SK-N-SH (cell line): ENCODE data around the gene OR2F1. TPM values are rescaled to one million over a fixed set of nuclear protein-coding genes. Genes with fewer than 3 reads are reported as not detected.
A peak's percentile ranks its signal among the peaks of the same experiment; 100 is the strongest.

Experiments
- CTCF ChIA-PET: fragments of 300-600, 350-600 bp; formaldehyde crosslinking; extraction: SDS; loops from one replicate; lab custom pipeline; 2021; lab: Yijun Ruan, JAX
- POLR2A ChIA-PET: fragments of 350-600 bp; sonication (Branson Sonifier 250); formaldehyde crosslinking; extraction: SDS; loops from one replicate; lab custom pipeline; 2020; ENCODE audit warnings: antibody characterized with exemption, inconsistent platforms; lab: Yijun Ruan, JAX
- DNase-seq: peaks from one replicate; pipeline ENCODE4 v3.0.0; 2012
- H2AFZ ChIP-seq: fragments of 200-600 bp; sonication (generic); 2 replicates; pipeline ENCODE4 v1.8.1; 2016; ENCODE audit warnings: antibody characterized with exemption, mild to moderate bottlenecking, low read depth
- H3F3A ChIP-seq: fragments of 200-600 bp; sonication (generic); replicated peaks from 2 replicates; pipeline ENCODE3; 2016; ENCODE audit warnings: antibody characterized with exemption, mild to moderate bottlenecking; ENCODE audit not compliant: insufficient read depth
- H3K27ac ChIP-seq, 2 experiments: fragments of 200-500 bp in 1 of 2; fragments of 200-600 bp in 1 of 2; sonication (Bioruptor generic) in 1 of 2; sonication (generic), shearing (Covaris generic) in 1 of 2; 2 replicates each; pipeline versions ENCODE4 v1.5.1 to v1.6.1; 2014 to 2016; ENCODE audit warnings: low read depth in 2 of 2, inconsistent platforms in 1 of 2, low read length in 1 of 2, mild to moderate bottlenecking in 1 of 2, mixed read lengths in 1 of 2
- H3K27me3 ChIP-seq: fragments of 200-600 bp; sonication (generic), shearing (Covaris generic); 2 replicates; pipeline ENCODE4 v1.6.1; 2016; ENCODE audit warnings: mixed run types; ENCODE audit not compliant: insufficient read depth
- H3K36me3 ChIP-seq, 2 experiments: fragments of 200-500 bp in 1 of 2; fragments of 200-600 bp in 1 of 2; sonication (Bioruptor generic) in 1 of 2; sonication (generic) in 1 of 2; replicated peaks in 1 of 2; 2 replicates each; pipeline versions ENCODE3 to v1.5.1; 2014 to 2016; ENCODE audit warnings: low read length in 1 of 2, mild to moderate bottlenecking in 1 of 2; ENCODE audit not compliant: insufficient read depth in 2 of 2, control insufficient read depth in 1 of 2
- H3K4me1 ChIP-seq, 2 experiments: fragments of 200-500 bp in 1 of 2; fragments of 200-600 bp in 1 of 2; sonication (Bioruptor generic) in 1 of 2; sonication (generic), shearing (Covaris generic) in 1 of 2; 2 replicates each; pipeline versions ENCODE4 v1.5.1 to v1.6.1; 2014 to 2016; ENCODE audit warnings: low read depth in 1 of 2, low read length in 1 of 2, mixed run types in 1 of 2; ENCODE audit not compliant: insufficient read depth in 2 of 2, control insufficient read depth in 1 of 2
- H3K4me2 ChIP-seq: fragments of 200-600 bp; sonication (generic), shearing (Covaris generic); 2 replicates; pipeline ENCODE4 v1.6.1; 2017; ENCODE audit warnings: mixed run types
- H3K4me3 ChIP-seq, 2 experiments: fragments of 200-500 bp in 1 of 2; fragments of 200-600 bp in 1 of 2; sonication (Bioruptor generic) in 1 of 2; sonication (generic), shearing (Covaris generic) in 1 of 2; 2 replicates each; pipeline versions ENCODE4 v1.5.1 to v1.8.1; 2014 to 2016; ENCODE audit warnings: low read depth in 2 of 2, inconsistent platforms in 1 of 2, low read length in 1 of 2, mild to moderate bottlenecking in 1 of 2, mixed read lengths in 1 of 2, moderate library complexity in 1 of 2
- H3K79me2 ChIP-seq: fragments of 200-600 bp; sonication (generic); 2 replicates; pipeline ENCODE4 v1.8.1; 2017; ENCODE audit warnings: mild to moderate bottlenecking; ENCODE audit not compliant: insufficient read depth
- H3K9ac ChIP-seq: fragments of 200-600 bp; sonication (generic); 2 replicates; pipeline ENCODE4 v1.6.1; 2017; ENCODE audit warnings: mixed run types
- H3K9me2 ChIP-seq: fragments of 200-600 bp; sonication (generic); 2 replicates; pipeline ENCODE4 v1.6.1; 2017; ENCODE audit warnings: mixed run types
- H3K9me3 ChIP-seq: fragments of 200-600 bp; sonication (generic); 2 replicates; pipeline ENCODE4 v1.6.1; 2017; ENCODE audit warnings: mixed run types, mild to moderate bottlenecking, moderate library complexity
- H4K20me1 ChIP-seq: fragments of 200-600 bp; sonication (generic); 2 replicates; pipeline ENCODE4 v1.6.1; 2017; ENCODE audit warnings: mild to moderate bottlenecking, mixed run types; ENCODE audit not compliant: insufficient read depth
- CHD2 ChIP-seq: fragments of 150-350 bp; IDR thresholded peaks from 2 replicates; pipeline ENCODE4 v1.6.1; 2018; ENCODE audit warnings: low read length; ENCODE audit not compliant: partially characterized antibody
- ELF1 ChIP-seq: IDR thresholded peaks from 2 replicates; pipeline ENCODE4 v1.4.0; 2012
- FOXJ3 ChIP-seq: sonication (generic); formaldehyde crosslinking; IDR thresholded peaks from 2 replicates; pipeline ENCODE4 v1.5.1; 2020; ENCODE audit warnings: mild to moderate bottlenecking, missing genetic modification reagents
- GABPA ChIP-seq: IDR thresholded peaks from 2 replicates; pipeline ENCODE4 v1.4.0; 2012; ENCODE audit warnings: low read depth, mild to moderate bottlenecking
- NFIC ChIP-seq: IDR thresholded peaks from 2 replicates; pipeline ENCODE4 v1.4.0; 2012; ENCODE audit warnings: borderline replicate concordance
- NRF1 ChIP-seq: IDR thresholded peaks from 2 replicates; pipeline ENCODE4 v1.6.1; 2012; ENCODE audit warnings: low read depth, mild to moderate bottlenecking, low read length
- POLR2AphosphoS5 ChIP-seq: IDR thresholded peaks from 2 replicates; pipeline ENCODE4 v1.6.1; 2012; ENCODE audit warnings: low read depth, low read length
- RFX5 ChIP-seq: IDR thresholded peaks from 2 replicates; pipeline ENCODE4 v1.6.1; 2012; ENCODE audit warnings: mild to moderate bottlenecking, improper control_type of control experiment, low read length
- TAF1 ChIP-seq: IDR thresholded peaks from 2 replicates; pipeline ENCODE4 v1.6.1; 2012; ENCODE audit warnings: low read depth, mild to moderate bottlenecking, low read length, moderate library complexity, borderline replicate concordance
- TCF12 ChIP-seq: IDR thresholded peaks from 2 replicates; pipeline ENCODE4 v1.4.0; 2012
- WGBS: methylation state at CpG from one replicate; pipeline ENCODE4 v1.1.6; 2017; ENCODE audit warnings: low lambda C conversion rate; 5-methylcytosine and 5-hydroxymethylcytosine counted together
- polyA plus RNA-seq, 3 experiments: library from polyadenylated mRNA; depleted of rRNA; stranded (reverse); fragments of >200 nt; gene quantifications; 2 replicates each; pipeline ENCODE4 v1.2.3, GENCODE V29; 2012
- TF ChIP-seq, protein P1 (sequence below): IDR thresholded peaks from 2 replicates; pipeline ENCODE4 v1.4.0; 2012; ENCODE audit warnings: low read depth
- TF ChIP-seq, protein P2 (sequence below): IDR thresholded peaks from 2 replicates; pipeline ENCODE4 v1.4.0; 2012; ENCODE audit warnings: low read depth, borderline replicate concordance
- TF ChIP-seq, protein P3 (sequence below): fragments of 200-600 bp; sonication (generic); IDR thresholded peaks from 2 replicates; pipeline ENCODE4 v1.6.1; 2017; ENCODE audit warnings: antibody characterized with exemption, mild to moderate bottlenecking, moderate library complexity

The OR2F1 gene
- polyA plus RNA-seq, 1 of the 3 experiments (the other 2 are of a cell fraction): 0.10 TPM

DNA sequence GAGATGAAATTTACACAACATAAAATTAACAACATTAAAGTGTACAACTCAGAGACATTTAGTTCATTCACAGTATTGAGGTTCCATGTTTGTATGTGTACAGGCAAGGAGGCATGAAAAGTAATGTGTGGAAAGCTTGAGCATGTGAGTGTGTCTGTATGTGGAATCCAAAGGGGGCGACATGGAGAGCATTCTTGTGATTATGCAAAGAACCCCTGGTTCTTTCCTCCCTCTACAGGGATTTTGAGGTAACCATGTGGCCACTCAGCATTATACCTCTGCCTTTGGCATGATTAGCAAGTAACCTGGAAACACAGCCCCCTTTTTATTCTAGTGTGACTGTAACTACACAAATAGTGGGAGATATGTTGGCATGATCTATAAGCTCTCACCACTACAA, 21.0 kb downstream of the OR2F1 start:
- DNase-seq: peak; percentile 12
- H3K9me3 ChIP-seq: peaks cover 3% of the 10 kb centered on the region
- CTCF ChIA-PET: no interaction called here

DNA sequence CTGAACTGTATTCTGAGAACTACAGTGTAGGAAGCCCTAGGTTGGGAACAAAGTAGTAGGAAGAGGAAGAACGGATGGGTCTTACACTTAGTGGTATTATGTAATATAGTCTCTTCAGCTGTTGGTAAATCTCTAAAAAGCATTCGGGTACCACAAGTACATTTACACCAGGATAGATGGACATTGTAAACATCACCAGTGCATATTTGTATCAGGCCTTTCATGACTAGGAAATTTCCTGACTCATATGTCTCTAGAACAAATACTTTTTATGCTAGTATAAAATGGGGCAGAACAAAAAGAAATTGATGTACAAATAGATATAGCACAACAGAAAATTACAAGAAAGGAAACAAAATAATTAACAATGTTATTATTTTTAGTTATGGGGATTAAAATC, 23.9 kb downstream of the OR2F1 start:
- no peaks in the 10 kb centered on the region for H3K36me3 ChIP-seq
- H3F3A ChIP-seq: no peaks in the 10 kb centered on the region
- ChIA-PET CTCF (no interaction called here), POLR2A (no interaction called here)
- H2AFZ ChIP-seq: no peak overlapping the region
- H3K27ac ChIP-seq: peak overlapping the region in 1 of 2 experiments; percentile 30; a peak in 1 of 4 replicates
- H3K4me1 ChIP-seq: peaks cover 0 to 3% of the 10 kb centered on the region in 2 experiments; a peak in 2 of 4 replicates
- H3K27me3 ChIP-seq: no peaks in the 10 kb centered on the region; the same call in 1 of the 2 replicates
- DNase-seq: no peak
- no peaks in the 10 kb centered on the region for H3K9me2 ChIP-seq
- H4K20me1 ChIP-seq: no peaks in the 10 kb centered on the region
- H3K9ac ChIP-seq: no peak overlapping the region
- H3K4me3 ChIP-seq: no peak overlapping the region
- no peaks in the 10 kb centered on the region for H3K79me2 ChIP-seq
- H3K9me3 ChIP-seq: no peaks in the 10 kb centered on the region
- TF ChIP-seq, protein P1, sequence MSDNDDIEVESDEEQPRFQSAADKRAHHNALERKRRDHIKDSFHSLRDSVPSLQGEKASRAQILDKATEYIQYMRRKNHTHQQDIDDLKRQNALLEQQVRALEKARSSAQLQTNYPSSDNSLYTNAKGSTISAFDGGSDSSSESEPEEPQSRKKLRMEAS: no peak
- TF ChIP-seq, protein P2, sequence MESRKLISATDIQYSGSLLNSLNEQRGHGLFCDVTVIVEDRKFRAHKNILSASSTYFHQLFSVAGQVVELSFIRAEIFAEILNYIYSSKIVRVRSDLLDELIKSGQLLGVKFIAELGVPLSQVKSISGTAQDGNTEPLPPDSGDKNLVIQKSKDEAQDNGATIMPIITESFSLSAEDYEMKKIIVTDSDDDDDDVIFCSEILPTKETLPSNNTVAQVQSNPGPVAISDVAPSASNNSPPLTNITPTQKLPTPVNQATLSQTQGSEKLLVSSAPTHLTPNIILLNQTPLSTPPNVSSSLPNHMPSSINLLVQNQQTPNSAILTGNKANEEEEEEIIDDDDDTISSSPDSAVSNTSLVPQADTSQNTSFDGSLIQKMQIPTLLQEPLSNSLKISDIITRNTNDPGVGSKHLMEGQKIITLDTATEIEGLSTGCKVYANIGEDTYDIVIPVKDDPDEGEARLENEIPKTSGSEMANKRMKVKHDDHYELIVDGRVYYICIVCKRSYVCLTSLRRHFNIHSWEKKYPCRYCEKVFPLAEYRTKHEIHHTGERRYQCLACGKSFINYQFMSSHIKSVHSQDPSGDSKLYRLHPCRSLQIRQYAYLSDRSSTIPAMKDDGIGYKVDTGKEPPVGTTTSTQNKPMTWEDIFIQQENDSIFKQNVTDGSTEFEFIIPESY: no peak
- no peak for TF ChIP-seq TCF12
- TF ChIP-seq ELF1: no peak
- TF ChIP-seq POLR2AphosphoS5: no peak
- TF ChIP-seq FOXJ3 (CRISPR knock-in tag): no peak
- no peak for TF ChIP-seq RFX5
- TF ChIP-seq, protein P3, sequence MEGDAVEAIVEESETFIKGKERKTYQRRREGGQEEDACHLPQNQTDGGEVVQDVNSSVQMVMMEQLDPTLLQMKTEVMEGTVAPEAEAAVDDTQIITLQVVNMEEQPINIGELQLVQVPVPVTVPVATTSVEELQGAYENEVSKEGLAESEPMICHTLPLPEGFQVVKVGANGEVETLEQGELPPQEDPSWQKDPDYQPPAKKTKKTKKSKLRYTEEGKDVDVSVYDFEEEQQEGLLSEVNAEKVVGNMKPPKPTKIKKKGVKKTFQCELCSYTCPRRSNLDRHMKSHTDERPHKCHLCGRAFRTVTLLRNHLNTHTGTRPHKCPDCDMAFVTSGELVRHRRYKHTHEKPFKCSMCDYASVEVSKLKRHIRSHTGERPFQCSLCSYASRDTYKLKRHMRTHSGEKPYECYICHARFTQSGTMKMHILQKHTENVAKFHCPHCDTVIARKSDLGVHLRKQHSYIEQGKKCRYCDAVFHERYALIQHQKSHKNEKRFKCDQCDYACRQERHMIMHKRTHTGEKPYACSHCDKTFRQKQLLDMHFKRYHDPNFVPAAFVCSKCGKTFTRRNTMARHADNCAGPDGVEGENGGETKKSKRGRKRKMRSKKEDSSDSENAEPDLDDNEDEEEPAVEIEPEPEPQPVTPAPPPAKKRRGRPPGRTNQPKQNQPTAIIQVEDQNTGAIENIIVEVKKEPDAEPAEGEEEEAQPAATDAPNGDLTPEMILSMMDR: no peak
- H3K4me2 ChIP-seq: no peak overlapping the region
- WGBS: 13% methylated on average over 2 of the region's 2 CpGs

More for the DNA sequence above, 21.0 kb downstream of the OR2F1 start:
- TF ChIP-seq NFIC (no peak), TAF1 (no peak), GABPA (no peak), ELF1 (no peak), NRF1 (no peak), CHD2 (no peak), POLR2AphosphoS5 (no peak)
- TF ChIP-seq, protein P3: no peak
- H3K27ac ChIP-seq: no peak overlapping the region
- no peak overlapping the region for H3K4me3 ChIP-seq
- peaks cover 0 to 3% of the 10 kb centered on the region in 2 experiments; a peak in 2 of 4 replicates for H3K4me1 ChIP-seq
- no peaks in the 10 kb centered on the region for H3F3A ChIP-seq
- H3K36me3 ChIP-seq: no peaks in the 10 kb centered on the region
- no peak overlapping the region for H3K9ac ChIP-seq
- no peaks in the 10 kb centered on the region for H3K79me2 ChIP-seq
- 13% methylated on average over 1 of the region's 1 CpG for WGBS
- no peaks in the 10 kb centered on the region for H3K27me3 ChIP-seq
- no peak overlapping the region for H3K4me2 ChIP-seq
- no peaks in the 10 kb centered on the region for H4K20me1 ChIP-seq
- POLR2A ChIA-PET: interaction anchor here (0.8 kb wide), 1 partner anchor 74 kb away, joined by 3 read pairs; the partner anchor contains the start of gene TCAF1
- peaks cover 3% of the 10 kb centered on the region; the same call in 1 of the 2 replicates for H3K9me2 ChIP-seq
- H2AFZ ChIP-seq: no peak overlapping the region
